Astrocyte of the spinal cord (primary cell): Measurements from ENCODE around the gene CRYBB2.
"Not testable (repeated sequence)": the region's sequence is repeated elsewhere in the genome, so short reads cannot be mapped to it uniquely, and the experiment has no call there.

ENCODE experiments used
- DNase-seq: peaks from one replicate; pipeline ENCODE4 v3.0.0; 2011; ENCODE audit warnings: low read depth, low spot score
- H3K4me3 ChIP-seq: 2 replicates; pipeline ENCODE4 v1.5.1; 2011; ENCODE audit warnings: low read depth, mild to moderate bottlenecking, low read length, moderate library complexity
- in situ Hi-C: cut with HindIII; loops from 2 replicates; pipeline ENCODE4 v1.10.0; 2017; ENCODE audit warnings: low sequenced_read_pairs
- TF ChIP-seq, protein P1 (sequence below): IDR thresholded peaks from 2 replicates; pipeline ENCODE4 v1.5.1; 2012; ENCODE audit warnings: low read depth, mild to moderate bottlenecking, low read length, inconsistent platforms

The CRYBB2 gene

DNA sequence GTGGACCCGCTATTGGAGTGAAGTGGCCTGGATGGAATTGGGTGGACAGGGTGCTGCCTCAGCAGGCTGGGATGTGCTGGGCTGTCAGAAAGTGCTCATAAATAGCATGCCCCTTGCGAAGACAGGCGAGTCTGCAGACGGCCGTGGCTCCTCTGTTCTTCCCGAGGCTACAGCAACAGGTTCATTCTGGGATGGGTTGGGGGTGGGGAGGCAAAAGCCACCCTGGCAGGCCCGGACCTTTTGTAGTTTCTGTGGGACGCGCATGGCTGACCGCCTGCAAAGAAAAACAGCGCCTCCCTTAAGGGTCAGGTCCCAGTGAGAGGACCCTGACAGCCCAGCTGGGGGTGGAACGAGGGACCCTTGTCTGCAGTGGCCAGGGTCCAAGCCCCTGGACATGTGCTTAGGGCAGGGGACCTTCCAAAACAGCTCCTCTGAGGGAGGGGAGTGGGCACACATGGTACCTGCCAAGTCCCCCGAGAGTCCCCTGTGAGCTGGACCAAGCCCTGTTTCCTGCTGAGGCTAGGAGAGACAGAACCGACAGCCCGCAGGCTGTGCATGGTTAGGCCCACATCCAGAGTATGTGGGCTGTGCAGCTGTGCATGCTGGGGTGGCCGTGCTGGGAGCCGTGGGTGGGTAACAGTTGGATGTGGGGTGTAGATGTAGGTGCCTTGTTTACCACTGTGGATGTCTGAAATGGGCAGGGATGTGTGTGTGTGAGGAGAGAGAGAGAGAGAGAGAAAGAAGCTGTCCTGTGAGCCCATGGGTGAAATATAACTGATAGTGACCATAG is 19.5 kb upstream of the CRYBB2 start, which contains the start of gene CRYBB3:
Gene CRYBB3, plus strand, starts transcription at position 128 of the 790 bp plus-strand sequence. CDS start 1,539 bp downstream, outside the sequence.
- DNase-seq = no peak
- no peak within 1 kb of the TSS for H3K4me3 ChIP-seq
- in situ Hi-C loops = no loop called here
- TF ChIP-seq, protein P1, sequence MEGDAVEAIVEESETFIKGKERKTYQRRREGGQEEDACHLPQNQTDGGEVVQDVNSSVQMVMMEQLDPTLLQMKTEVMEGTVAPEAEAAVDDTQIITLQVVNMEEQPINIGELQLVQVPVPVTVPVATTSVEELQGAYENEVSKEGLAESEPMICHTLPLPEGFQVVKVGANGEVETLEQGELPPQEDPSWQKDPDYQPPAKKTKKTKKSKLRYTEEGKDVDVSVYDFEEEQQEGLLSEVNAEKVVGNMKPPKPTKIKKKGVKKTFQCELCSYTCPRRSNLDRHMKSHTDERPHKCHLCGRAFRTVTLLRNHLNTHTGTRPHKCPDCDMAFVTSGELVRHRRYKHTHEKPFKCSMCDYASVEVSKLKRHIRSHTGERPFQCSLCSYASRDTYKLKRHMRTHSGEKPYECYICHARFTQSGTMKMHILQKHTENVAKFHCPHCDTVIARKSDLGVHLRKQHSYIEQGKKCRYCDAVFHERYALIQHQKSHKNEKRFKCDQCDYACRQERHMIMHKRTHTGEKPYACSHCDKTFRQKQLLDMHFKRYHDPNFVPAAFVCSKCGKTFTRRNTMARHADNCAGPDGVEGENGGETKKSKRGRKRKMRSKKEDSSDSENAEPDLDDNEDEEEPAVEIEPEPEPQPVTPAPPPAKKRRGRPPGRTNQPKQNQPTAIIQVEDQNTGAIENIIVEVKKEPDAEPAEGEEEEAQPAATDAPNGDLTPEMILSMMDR = no peak

DNA sequence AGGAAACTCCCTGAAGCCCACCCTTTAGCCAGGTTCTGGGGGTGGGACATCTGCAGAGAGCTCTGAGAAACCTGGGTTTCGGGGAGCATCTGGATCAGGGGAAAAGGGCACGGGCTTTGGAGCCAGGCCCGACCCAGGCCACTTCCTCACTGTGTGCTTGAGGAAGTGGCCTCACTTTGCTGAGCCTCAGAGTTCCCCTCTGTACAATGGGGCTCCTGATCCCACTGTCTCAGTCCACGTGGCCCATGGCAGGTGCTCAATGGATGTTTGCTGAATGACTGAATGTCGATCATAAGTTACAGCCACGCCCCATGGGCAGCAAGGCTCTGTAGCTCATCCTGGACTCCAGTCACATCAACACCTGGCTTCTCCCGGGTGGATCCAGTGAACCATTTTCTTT is 18.5 kb upstream of the CRYBB2 start:
- DNase-seq = no peak
- in situ Hi-C loops = no loop called here
- TF ChIP-seq, protein P1 = no peak
- H3K4me3 ChIP-seq = no peak overlapping the region

DNA sequence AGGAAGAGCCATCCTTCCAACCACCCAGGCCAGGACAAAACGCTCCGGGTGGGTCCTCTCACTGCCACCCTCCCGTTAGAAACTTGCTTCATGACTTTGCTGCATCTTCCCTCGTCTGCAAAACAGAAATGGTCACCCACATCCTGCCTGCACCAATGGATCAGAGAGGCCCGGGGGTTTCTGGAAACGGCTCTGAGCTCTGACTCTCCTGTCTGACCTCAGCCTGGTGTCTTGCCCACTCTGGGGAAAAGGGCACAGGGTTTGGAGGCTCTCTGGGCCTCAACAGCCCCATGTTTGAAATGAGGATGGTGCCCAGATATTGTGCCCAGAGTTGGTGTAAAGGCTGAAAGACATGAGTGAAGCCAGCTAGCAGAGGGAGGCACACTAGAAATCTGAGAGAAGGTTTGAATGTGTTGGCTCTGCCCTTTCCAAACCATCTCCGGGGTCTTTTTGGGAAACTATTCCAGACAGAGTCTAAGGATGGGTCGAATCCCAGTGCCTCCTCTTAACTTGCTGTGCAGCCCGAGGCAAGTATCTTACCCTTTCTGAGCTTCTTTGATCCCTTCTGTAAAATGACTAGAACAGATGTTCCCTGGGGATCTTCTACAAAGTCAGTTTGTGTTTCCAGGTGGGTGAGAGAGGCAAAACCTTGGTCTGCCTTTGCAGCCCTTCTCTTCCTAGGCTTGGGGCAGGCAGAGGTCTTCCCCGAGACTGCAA is 17.7 kb upstream of the CRYBB2 start:
- in situ Hi-C loops = no loop called here
- DNase-seq = no peak
- TF ChIP-seq, protein P1 = no peak
- no peak overlapping the region for H3K4me3 ChIP-seq

DNA sequence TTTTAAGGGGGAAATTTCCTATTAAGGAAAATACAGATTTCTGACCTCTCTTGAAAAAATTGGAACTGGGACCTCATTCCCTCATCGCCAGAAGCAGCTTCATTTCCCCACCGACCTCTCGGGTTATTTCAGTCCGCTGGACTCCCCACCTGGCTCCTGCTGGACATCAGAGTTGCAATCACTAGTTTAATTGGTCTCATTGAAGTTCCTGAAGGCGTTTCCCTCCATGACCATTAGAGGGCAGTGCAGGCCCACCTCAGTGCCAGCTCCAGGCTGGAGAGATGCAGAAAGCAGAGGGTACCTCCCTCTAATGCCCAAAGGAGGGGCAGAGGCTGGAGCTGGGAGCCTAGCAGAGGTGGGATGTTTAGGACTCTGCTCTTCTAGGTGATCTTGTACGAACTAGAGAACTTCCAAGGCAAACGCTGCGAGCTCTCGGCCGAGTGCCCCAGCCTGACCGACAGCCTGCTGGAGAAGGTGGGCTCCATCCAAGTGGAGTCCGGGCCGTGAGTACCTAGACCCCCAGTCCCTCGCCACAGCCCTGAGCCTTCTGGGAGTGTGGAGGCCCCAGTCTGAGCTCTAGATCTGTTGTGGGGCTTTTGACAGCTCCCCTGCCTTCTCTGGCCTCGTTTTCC is 17.0 kb upstream of the CRYBB2 start:
- TF ChIP-seq, protein P1 = peak; percentile 96
- in situ Hi-C loops = no loop called here
- H3K4me3 ChIP-seq = no peak overlapping the region
- DNase-seq = peak; percentile 52

GRCh38 chr22:25203082-25203481 is 16.4 kb upstream of the CRYBB2 start:
- in situ Hi-C loops = no loop called here
- TF ChIP-seq, protein P1 = no peak
- H3K4me3 ChIP-seq = no peak overlapping the region
- no peak for DNase-seq

GRCh38 chr22:25204547-25204946 is 14.9 kb upstream of the CRYBB2 start:
- DNase-seq, H3K4me3 ChIP-seq, in situ Hi-C loops: not testable (repeated sequence)
